Measurements from ENCODE around the gene CYP2W1.
"Not testable (repeated sequence)": the region's sequence is repeated elsewhere in the genome, so short reads cannot be mapped to it uniquely, and the experiment has no call there.

CYP2W1 gene

GRCh38 chr7:983004-983615 is at the start of gene CYP2W1:
Gene CYP2W1 (plus strand): TSS chr7:983181. CDS start chr7:983212, 31 bp downstream.
- DNase-seq: no peak

- DNase-seq: no peak
These were observed 48.4 kb upstream of the CYP2W1 start for GRCh38 chr7:934469-935163.

GRCh38 chr7:935164-935873 is 47.7 kb upstream of the CYP2W1 start:
- no peak for DNase-seq

GRCh38 chr7:935874-936385 is 47.1 kb upstream of the CYP2W1 start:
- DNase-seq: no peak

- DNase-seq: no peak
These were observed 46.5 kb upstream of the CYP2W1 start for GRCh38 chr7:936386-937054.

- DNase-seq: no peak
These were observed 45.0 kb upstream of the CYP2W1 start for GRCh38 chr7:937856-938484.

- no peak for DNase-seq
These were observed 44.3 kb upstream of the CYP2W1 start for GRCh38 chr7:938546-939185.

- no peak for DNase-seq
These were observed 43.1 kb upstream of the CYP2W1 start for GRCh38 chr7:939843-940242.

- DNase-seq: no peak
These were observed 42.2 kb upstream of the CYP2W1 start for GRCh38 chr7:940599-941408.

GRCh38 chr7:943793-944192 is 39.2 kb upstream of the CYP2W1 start:
- DNase-seq: not testable (repeated sequence)

GRCh38 chr7:944744-945143 is 38.2 kb upstream of the CYP2W1 start:
- no peak for DNase-seq

GRCh38 chr7:945147-945555 is 37.8 kb upstream of the CYP2W1 start:
- no peak for DNase-seq

- DNase-seq: peak in 1 of 56 donors; percentile 9
These were observed 37.3 kb upstream of the CYP2W1 start for GRCh38 chr7:945556-946255.

- no peak for DNase-seq
These were observed 36.6 kb upstream of the CYP2W1 start for GRCh38 chr7:946256-946996.

GRCh38 chr7:947391-948210 is 35.4 kb upstream of the CYP2W1 start:
- no peak for DNase-seq

- no peak for DNase-seq
These were observed 33.7 kb upstream of the CYP2W1 start for GRCh38 chr7:949021-949934.

Measured in amygdala (tissue), 56 donors.